SH-SY5Y (cell line): ENCODE results near the gene CAB39L.

Experiments used
- GATA2 ChIP-seq: IDR thresholded peaks from 2 replicates; pipeline ENCODE4 v1.6.1; 2011; ENCODE audit warnings: mild to moderate bottlenecking, low read depth, low read length
- GATA3 ChIP-seq: IDR thresholded peaks from 2 replicates; pipeline ENCODE4 v1.6.1; 2011; ENCODE audit warnings: low read depth, mild to moderate bottlenecking, low read length, moderate library complexity

- TF ChIP-seq GATA2 = no peak
- TF ChIP-seq GATA3 = no peak
Observed at GRCh38 chr13:49419276-49419675, 24.6 kb downstream of the CAB39L start.
